ENCODE measurements around the gene ROBO1. TPM values are rescaled to one million over a fixed set of nuclear protein-coding genes. Genes with fewer than 3 reads are reported as not detected.

ROBO1 gene
- total and polyA plus RNA-seq, 2 of the 8 experiments (the other 6 are each of a cell fraction or from before 2014, with no cell fraction given): 51.4 to 91.0 TPM

- TF ChIP-seq HDAC2 (IDR thresholded peaks at IDR 0.05; ENCODE audit: borderline replicate concordance in 1 of 2, low read depth in 2 of 2, low read length in 2 of 2): no peak
- TF ChIP-seq BACH1 (IDR thresholded peaks at IDR 0.05; ENCODE audit: low read length): no peak
- TF ChIP-seq CHD2 (IDR thresholded peaks at IDR 0.05; ENCODE audit: low read length): no peak
- TF ChIP-seq RFX5 (IDR thresholded peaks at IDR 0.05; ENCODE audit: borderline replicate concordance, low read depth, low read length): no peak
- TF ChIP-seq NRF1 (IDR thresholded peaks at IDR 0.05; ENCODE audit: low read depth, low read length): no peak
- TF ChIP-seq, protein P1, sequence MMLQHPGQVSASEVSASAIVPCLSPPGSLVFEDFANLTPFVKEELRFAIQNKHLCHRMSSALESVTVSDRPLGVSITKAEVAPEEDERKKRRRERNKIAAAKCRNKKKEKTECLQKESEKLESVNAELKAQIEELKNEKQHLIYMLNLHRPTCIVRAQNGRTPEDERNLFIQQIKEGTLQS (IDR thresholded peaks at IDR 0.05; ENCODE audit: insufficient read depth, low read depth, low read length): no peak
- no peak for TF ChIP-seq TEAD4 (IDR thresholded peaks at IDR 0.05; ENCODE audit: low read depth, low read length)
- TF ChIP-seq MAX (IDR thresholded peaks at IDR 0.05): no peak
- no peak for TF ChIP-seq SP4 (IDR thresholded peaks at IDR 0.05; ENCODE audit: low read length)
- TF ChIP-seq SP1 (IDR thresholded peaks at IDR 0.05; ENCODE audit: low read depth, low read length): no peak
- no peak for TF ChIP-seq KDM5A (IDR thresholded peaks at IDR 0.05; ENCODE audit: low read length)
- peak; percentile 51 for TF ChIP-seq CEBPB (IDR thresholded peaks at IDR 0.05; ENCODE audit: low read depth, low read length)
- TF ChIP-seq RAD21 (IDR thresholded peaks at IDR 0.05 in 1 of 2, conservative IDR thresholded peaks at IDR 0.05 in 1 of 2; ENCODE audit: low read depth in 2 of 2, low read length in 2 of 2): peak; percentile 68
- no peak for TF ChIP-seq NANOG (IDR thresholded peaks at IDR 0.05; ENCODE audit: insufficient read depth, low read depth, low read length, poor library complexity, severe bottlenecking)
Measured at GRCh38 chr3:79724206-79724605, 43.6 kb downstream of the ROBO1 start (continued).
